ENCODE measurements around the gene ATR. TPM values are rescaled to one million over a fixed set of nuclear protein-coding genes. Genes with fewer than 3 reads are reported as not detected.
"Not testable (repeated sequence)": the region's sequence is repeated elsewhere in the genome, so short reads cannot be mapped to it uniquely, and the experiment has no call there.

ATR gene
- total RNA-seq, 2 donors from 2014 or later: 13.9 to 20.3 TPM

DNA sequence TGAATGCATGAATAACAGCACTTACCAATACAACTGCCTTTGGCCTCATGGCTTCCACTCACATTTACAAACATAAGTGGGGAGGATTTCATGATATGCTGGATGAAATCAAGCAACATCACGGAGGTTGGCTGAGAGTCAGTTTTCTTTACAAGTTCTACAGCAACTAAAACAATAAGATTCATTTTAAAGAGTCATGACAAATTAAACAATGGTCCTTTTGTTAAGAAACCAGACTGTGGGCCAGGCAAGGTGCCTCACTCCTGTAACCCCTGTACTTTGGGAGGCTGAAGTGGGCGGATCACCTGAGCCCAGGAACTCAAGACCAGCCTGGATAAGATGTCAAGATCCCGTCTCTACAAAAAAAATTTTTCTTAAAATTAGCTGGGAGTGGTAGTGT, 12.4 kb downstream of the ATR start:
- intact Hi-C loops (cut with DNase I): no loop called here
- Histone ChIP-seq H3K27ac (no peak overlapping the region), H3K36me3 (no peaks in the 10 kb centered on the region), H3K9me3 (no peaks in the 10 kb centered on the region), H3K4me1 (no peaks in the 10 kb centered on the region), H3K9ac (ENCODE audit: low read depth in 2 of 2, low read length in 2 of 2) (no peak overlapping the region), H3K27me3 (no peaks in the 10 kb centered on the region), H3K4me3 (no peak overlapping the region)
- TF ChIP-seq CTCF (IDR thresholded peaks at IDR 0.05): no peak
- no peak for DNase-seq

- Histone ChIP-seq H3K9ac (ENCODE audit: low read depth in 2 of 2, low read length in 2 of 2) (no peak overlapping the region), H3K4me1 (no peaks in the 10 kb centered on the region), H3K27me3 (no peaks in the 10 kb centered on the region), H3K36me3 (no peaks in the 10 kb centered on the region), H3K27ac (no peak overlapping the region), H3K9me3 (no peaks in the 10 kb centered on the region), H3K4me3 (no peak overlapping the region)
- DNase-seq: no peak
- no peak for TF ChIP-seq CTCF (IDR thresholded peaks at IDR 0.05)
- intact Hi-C loops (cut with DNase I): no loop called here
These were observed 15.0 kb downstream of the ATR start for GRCh38 chr3:142563496-142563997.

DNA sequence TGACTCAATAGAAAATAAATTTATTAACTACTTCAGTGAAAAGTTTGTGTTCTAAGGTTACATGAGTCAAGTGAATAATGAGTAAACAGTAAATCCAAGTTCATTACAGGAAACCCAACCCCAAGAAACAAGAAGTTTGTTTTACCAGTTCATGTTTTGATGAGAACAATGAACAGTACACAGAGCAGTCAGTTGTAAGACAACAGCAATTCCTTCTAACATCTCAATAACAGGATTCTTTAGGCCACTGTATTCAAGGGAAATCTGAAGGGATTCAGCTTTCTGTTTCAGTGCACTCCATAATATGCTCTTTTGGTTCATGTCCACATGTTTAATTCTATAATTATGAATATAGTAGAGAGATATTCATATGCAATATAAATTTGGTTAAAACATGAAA, 18.4 kb downstream of the ATR start:
- Histone ChIP-seq H3K27me3 (no peaks in the 10 kb centered on the region), H3K9me3 (no peaks in the 10 kb centered on the region), H3K4me3 (no peak overlapping the region), H3K9ac (ENCODE audit: low read depth in 2 of 2, low read length in 2 of 2) (no peak overlapping the region), H3K36me3 (peaks cover 5% of the 10 kb centered on the region), H3K27ac (no peak overlapping the region), H3K4me1 (no peaks in the 10 kb centered on the region)
- intact Hi-C loops (cut with DNase I): no loop called here
- DNase-seq: no peak
- no peak for TF ChIP-seq CTCF (IDR thresholded peaks at IDR 0.05)

DNA sequence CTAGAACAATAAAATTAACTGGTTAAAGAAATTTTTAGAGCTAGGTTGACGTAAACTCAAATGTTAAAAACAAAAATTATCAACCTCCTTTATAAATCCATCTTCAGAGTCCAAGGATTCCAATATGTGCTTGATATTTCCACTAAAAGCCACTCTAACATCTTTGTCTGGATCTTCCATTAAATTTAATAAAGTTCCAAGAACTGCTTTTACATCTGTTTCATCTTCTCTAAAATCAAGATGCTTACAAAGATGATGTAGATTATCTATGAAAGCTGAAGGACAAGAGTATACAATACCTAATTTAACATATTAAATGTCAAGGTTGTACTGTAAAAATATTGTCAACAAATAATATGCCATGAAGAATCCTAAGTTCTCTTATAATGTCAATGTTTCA, 24.8 kb downstream of the ATR start:
- no peak for TF ChIP-seq CTCF (IDR thresholded peaks at IDR 0.05)
- intact Hi-C loops (cut with DNase I): no loop called here
- Histone ChIP-seq H3K36me3 (peaks cover 5% of the 10 kb centered on the region), H3K4me3 (no peak overlapping the region), H3K27me3 (no peaks in the 10 kb centered on the region), H3K9me3 (no peaks in the 10 kb centered on the region), H3K4me1 (no peaks in the 10 kb centered on the region), H3K27ac (no peak overlapping the region), H3K9ac (ENCODE audit: low read depth in 2 of 2, low read length in 2 of 2) (no peak overlapping the region)
- no peak for DNase-seq

- H3K4me1 ChIP-seq; H3K27ac ChIP-seq; DNase-seq; H3K9ac ChIP-seq (ENCODE audit: low read depth in 2 of 2, low read length in 2 of 2); H3K4me3 ChIP-seq; H3K36me3 ChIP-seq; H3K9me3 ChIP-seq; H3K27me3 ChIP-seq; intact Hi-C loops (cut with DNase I): not testable (repeated sequence)
These were observed 26.0 kb downstream of the ATR start for GRCh38 chr3:142552579-142552978.

- no peak for TF ChIP-seq CTCF (IDR thresholded peaks at IDR 0.05)
- no peaks in the 10 kb centered on the region for H3K4me1 ChIP-seq
- no peaks in the 10 kb centered on the region for H3K27me3 ChIP-seq
- DNase-seq: no peak
- intact Hi-C loops (cut with DNase I): no loop called here
- no peak overlapping the region for H3K4me3 ChIP-seq
- no peaks in the 10 kb centered on the region for H3K9me3 ChIP-seq
- no peak overlapping the region for H3K9ac ChIP-seq (ENCODE audit: low read depth in 2 of 2, low read length in 2 of 2)
- no peak overlapping the region for H3K27ac ChIP-seq
- H3K36me3 ChIP-seq: no peaks in the 10 kb centered on the region
These were observed 28.5 kb downstream of the ATR start for GRCh38 chr3:142549986-142550385.
